Duodenal mucosa (tissue), 2 donors: ENCODE measurements around the gene CCDC87.
A peak's percentile ranks its signal among the peaks of the same experiment; 100 is the strongest.
"Not testable (repeated sequence)": the region's sequence is repeated elsewhere in the genome, so short reads cannot be mapped to it uniquely, and the experiment has no call there.

ENCODE experiments used
- H3K27ac ChIP-seq: one replicate; pipeline ENCODE4 v1.7.0; 2013; ENCODE audit warnings: low read depth, low read length
- H3K27me3 ChIP-seq, 2 donors: one replicate each; pipeline ENCODE4 v1.7.0; 2013; ENCODE audit warnings: low read length in 2 of 2, control low read depth in 1 of 2; ENCODE audit not compliant: insufficient read depth in 2 of 2, control insufficient read depth in 1 of 2
- H3K36me3 ChIP-seq, 2 donors: one replicate each; pipeline ENCODE4 v1.7.0; 2013; ENCODE audit warnings: low read length in 2 of 2, control low read depth in 1 of 2; ENCODE audit not compliant: insufficient read depth in 2 of 2, control insufficient read depth in 1 of 2
- H3K4me1 ChIP-seq, 2 donors: one replicate each; pipeline ENCODE4 v1.7.0; 2013; ENCODE audit warnings: low read length in 2 of 2, control low read depth in 1 of 2; ENCODE audit not compliant: insufficient read depth in 2 of 2, control insufficient read depth in 1 of 2
- H3K4me3 ChIP-seq, 2 donors: one replicate each; pipeline ENCODE4 v1.7.0; 2013; ENCODE audit warnings: low read length in 2 of 2, low read depth in 1 of 2
- H3K9ac ChIP-seq, 2 donors: one replicate each; pipeline ENCODE4 v1.7.0; 2013; ENCODE audit warnings: low read length in 2 of 2, low read depth in 1 of 2
- H3K9me3 ChIP-seq, 2 donors: one replicate each; pipeline ENCODE4 v1.7.0; 2013; ENCODE audit warnings: low read length in 2 of 2, control low read depth in 1 of 2; ENCODE audit not compliant: control insufficient read depth in 1 of 2

Gene CCDC87

DNA sequence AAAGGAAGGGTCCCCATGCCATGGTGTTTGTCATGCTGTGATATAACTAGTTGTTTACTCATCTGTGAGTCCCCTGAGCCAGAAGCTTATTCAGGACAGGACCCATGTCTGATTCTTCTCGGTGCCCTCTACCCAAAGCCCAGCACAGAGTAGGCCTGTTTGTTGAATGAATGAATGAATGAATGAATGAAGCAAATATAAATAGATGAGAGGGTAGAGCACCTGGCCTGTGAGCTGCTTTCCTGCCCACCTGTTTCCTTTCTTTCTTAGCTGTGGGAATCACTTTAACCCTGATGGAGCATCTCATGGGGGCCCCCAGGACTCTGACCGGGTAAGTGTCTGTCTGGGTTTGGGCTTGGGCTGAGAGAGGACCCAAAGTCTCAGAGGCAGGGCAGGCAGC, 7.4 kb upstream of the CCDC87 start:
- H3K27ac ChIP-seq: no peak overlapping the region
- no peak overlapping the region for H3K9ac ChIP-seq
- no peaks in the 10 kb centered on the region for H3K9me3 ChIP-seq
- H3K36me3 ChIP-seq: peaks cover 6 to 28% of the 10 kb centered on the region in 2 donors
- H3K4me1 ChIP-seq: peaks cover 9 to 14% of the 10 kb centered on the region in 2 donors
- no peaks in the 10 kb centered on the region for H3K27me3 ChIP-seq
- no peak overlapping the region for H3K4me3 ChIP-seq

DNA sequence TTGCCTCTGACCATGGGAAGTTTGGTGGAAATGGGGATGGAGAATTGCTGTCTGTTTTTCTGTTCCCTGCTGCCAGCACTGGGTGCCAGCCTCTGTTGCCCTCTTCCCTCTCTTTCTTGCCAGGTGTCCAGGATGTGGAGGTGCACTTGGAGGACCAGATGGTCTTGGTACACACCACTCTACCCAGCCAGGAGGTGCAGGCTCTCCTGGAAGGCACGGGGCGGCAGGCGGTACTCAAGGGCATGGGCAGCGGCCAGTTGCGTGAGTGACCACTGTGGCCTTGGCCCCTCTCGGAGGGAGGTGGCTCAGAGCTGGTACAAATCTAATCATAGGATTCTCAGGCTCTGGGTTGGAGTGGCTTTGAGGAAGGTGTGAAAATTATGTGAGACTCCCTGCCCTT, 6.1 kb upstream of the CCDC87 start:
- H3K9me3 ChIP-seq: no peaks in the 10 kb centered on the region
- H3K4me1 ChIP-seq: peaks cover 16 to 21% of the 10 kb centered on the region in 2 donors
- peaks cover 3 to 25% of the 10 kb centered on the region in 2 donors for H3K36me3 ChIP-seq
- H3K4me3 ChIP-seq: no peak overlapping the region
- no peaks in the 10 kb centered on the region for H3K27me3 ChIP-seq
- H3K27ac ChIP-seq: no peak overlapping the region
- H3K9ac ChIP-seq: no peak overlapping the region

DNA sequence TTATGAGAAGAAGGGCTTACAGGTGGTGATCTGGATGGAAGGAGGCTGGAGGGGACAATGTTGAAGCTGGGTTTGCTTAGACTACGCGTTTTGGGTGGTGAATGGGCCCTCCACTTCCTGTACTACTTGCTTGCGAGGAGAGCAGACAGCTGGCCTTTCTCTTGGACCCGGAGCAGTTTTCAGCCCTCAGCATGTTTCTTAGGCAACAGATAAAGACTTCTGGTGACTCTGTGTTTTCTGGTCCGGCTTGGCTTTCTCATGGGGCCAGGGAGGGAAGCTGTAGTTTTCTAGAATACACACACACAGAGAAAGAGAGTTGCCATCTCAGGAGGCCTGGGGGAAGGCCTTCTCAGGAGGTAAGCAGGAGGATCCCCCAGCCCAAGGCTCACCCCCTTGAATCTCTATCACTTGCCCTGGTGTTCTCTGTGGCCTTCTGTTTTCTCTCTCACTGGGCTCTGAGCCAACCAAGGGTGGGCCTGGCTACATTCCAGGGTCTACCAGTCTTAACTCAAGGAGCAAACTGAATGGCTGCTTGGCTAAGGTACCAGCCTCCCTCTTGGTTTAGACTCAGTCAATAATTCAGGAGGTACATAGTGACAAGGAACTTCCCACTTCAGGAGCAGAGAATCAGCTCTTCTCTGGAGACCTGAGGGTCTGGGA, 2.5 kb upstream of the CCDC87 start:
- peaks cover 29 to 38% of the 10 kb centered on the region in 2 donors for H3K4me1 ChIP-seq
- no peaks in the 10 kb centered on the region for H3K9me3 ChIP-seq
- H3K27me3 ChIP-seq: no peaks in the 10 kb centered on the region
- peaks cover 3 to 13% of the 10 kb centered on the region in 2 donors for H3K36me3 ChIP-seq
- no peak overlapping the region for H3K27ac ChIP-seq
- H3K4me3 ChIP-seq: no peak overlapping the region
- H3K9ac ChIP-seq: no peak overlapping the region

DNA sequence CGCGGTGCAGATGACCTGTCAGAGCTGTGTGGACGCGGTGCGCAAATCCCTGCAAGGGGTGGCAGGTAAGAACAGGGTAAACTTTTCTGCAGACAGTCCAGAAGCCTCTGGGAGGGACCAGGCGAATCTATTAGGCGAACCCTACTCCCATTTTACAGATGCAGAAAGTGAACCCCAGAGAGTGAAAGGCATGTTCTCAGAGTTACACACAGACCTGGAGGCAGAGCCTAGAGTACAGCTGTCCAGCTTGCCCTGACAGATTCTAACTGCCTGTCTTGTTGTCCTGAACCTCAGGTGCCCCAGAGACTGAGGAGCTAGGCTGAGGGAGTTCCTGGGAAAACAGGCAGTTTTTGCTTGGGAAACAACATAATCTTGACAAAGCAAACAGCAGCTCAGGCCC, 787 bp upstream of the CCDC87 start:
- Histone ChIP-seq H3K36me3 (no peaks in the 10 kb centered on the region), H3K4me3 (peak overlapping the region; percentile 88 to 93), H3K27me3 (no peaks in the 10 kb centered on the region), H3K4me1 (peaks cover 29 to 38% of the 10 kb centered on the region in 2 donors), H3K9me3 (no peaks in the 10 kb centered on the region), H3K27ac (no peak overlapping the region), H3K9ac (peak overlapping the region; percentile 73 to 99)

DNA sequence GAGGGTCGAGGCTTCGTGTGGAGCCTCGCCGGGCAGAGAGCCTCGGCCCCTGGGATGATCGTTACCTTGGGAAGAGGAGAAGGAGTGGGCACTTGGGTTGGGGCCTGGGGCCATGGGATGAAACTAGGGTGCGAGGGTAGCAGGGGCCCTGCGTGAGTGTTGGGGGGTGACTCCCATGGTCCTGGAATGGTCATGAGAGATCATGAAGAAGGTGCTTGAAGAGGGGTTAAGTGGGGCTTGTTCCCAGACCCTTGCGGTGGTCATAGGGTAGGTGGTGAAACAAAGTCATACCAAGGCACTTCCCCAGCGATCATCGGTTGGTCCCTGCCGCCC, 406 bp upstream of the CCDC87 start:
- H3K27ac ChIP-seq: peak overlapping the region; percentile 59
- H3K36me3 ChIP-seq: no peaks in the 10 kb centered on the region
- H3K9me3 ChIP-seq: no peaks in the 10 kb centered on the region
- peak overlapping the region; percentile 73 to 99 for H3K9ac ChIP-seq
- H3K27me3 ChIP-seq: no peaks in the 10 kb centered on the region
- H3K4me1 ChIP-seq: peaks cover 29 to 38% of the 10 kb centered on the region in 2 donors
- H3K4me3 ChIP-seq: peak overlapping the region; percentile 88 to 93

DNA sequence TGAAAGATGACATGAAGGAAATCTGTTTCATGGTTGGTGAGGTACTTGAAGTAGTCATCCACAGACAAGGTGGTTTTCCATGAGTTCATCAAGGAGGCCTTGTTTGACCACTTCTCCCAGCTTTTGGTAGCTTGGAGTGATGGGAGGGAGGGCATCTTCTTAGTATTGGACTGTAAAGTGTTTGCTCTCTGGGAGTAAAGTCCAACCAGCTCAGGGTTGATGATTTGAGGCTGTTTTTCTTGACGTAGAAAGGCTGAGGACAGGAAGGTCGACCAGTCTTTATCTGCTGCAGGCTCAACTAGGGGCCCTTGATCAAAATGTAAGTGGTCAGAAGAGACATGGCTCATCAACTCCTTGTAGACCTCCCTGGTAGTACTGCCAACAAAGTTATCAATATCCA, 1.7 kb downstream of the CCDC87 start:
- no peak overlapping the region for H3K27ac ChIP-seq
- no peak overlapping the region for H3K9ac ChIP-seq
- no peaks in the 10 kb centered on the region for H3K27me3 ChIP-seq

DNA sequence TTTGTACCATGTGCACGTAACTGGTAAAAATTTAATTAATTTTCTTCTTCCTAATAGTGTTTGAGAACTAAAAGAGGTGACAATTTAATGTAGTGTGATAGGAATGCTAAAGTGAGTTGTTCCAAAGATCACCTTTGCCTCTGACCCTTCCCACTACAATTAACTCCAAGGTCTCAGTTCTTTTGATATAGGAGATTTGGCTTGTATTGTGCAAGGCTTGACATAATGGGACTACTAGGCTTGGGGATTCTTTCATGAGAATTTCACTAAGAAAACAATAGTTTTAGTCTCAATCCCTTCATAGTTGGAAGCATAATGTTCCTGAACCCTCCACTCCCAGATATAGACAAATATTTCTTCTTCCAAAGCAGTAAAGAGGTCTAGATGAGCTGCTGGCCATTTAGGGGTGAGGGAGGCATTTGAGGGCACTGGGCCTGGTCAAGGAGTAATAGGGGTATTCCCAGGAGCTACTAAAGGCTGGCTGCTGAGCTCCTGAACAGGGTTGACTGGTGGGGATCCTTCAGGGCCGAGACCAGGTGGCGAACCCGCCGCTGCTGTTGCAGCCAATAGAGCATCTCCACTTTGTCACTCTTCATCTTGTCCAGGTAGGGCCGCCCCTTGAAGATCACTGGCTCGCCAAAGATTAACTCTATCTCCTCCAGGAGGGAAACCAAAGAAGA, 2.7 kb downstream of the CCDC87 start:
- H3K9ac ChIP-seq: no peak overlapping the region
- H3K4me1 ChIP-seq: peaks cover 18 to 23% of the 10 kb centered on the region in 2 donors
- no peak overlapping the region for H3K4me3 ChIP-seq
- no peaks in the 10 kb centered on the region for H3K36me3 ChIP-seq
- H3K27ac ChIP-seq: no peak overlapping the region
- H3K9me3 ChIP-seq: no peaks in the 10 kb centered on the region
- no peaks in the 10 kb centered on the region for H3K27me3 ChIP-seq

More for the DNA sequence above, 1.7 kb downstream of the CCDC87 start:
- no peak overlapping the region for H3K4me3 ChIP-seq
- no peaks in the 10 kb centered on the region for H3K9me3 ChIP-seq
- H3K4me1 ChIP-seq: peaks cover 26 to 33% of the 10 kb centered on the region in 2 donors
- H3K36me3 ChIP-seq: no peaks in the 10 kb centered on the region

DNA sequence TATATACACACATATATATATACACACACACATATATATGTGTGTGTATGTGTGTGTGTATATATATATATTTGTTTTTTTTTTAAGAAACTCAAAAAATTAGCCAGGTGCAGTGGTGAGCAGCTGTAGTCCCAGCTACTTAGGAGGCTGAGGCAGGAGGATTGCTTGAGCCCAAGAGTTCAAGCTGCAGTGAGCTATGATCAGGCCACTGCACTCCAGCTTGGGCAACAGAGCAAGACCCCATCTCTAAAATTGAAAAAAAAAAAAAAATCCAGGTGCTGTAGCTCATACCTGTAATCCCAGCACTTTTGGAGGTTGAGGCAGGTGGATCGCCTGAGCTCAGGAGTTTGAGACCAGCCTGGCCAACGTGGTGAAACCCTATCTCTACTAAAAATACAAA, 3.5 kb downstream of the CCDC87 start:
- peaks cover 12 to 17% of the 10 kb centered on the region in 2 donors for H3K4me1 ChIP-seq
- H3K9ac ChIP-seq, H3K4me3 ChIP-seq, H3K27ac ChIP-seq, H3K36me3 ChIP-seq, H3K9me3 ChIP-seq, H3K27me3 ChIP-seq: not testable (repeated sequence)

DNA sequence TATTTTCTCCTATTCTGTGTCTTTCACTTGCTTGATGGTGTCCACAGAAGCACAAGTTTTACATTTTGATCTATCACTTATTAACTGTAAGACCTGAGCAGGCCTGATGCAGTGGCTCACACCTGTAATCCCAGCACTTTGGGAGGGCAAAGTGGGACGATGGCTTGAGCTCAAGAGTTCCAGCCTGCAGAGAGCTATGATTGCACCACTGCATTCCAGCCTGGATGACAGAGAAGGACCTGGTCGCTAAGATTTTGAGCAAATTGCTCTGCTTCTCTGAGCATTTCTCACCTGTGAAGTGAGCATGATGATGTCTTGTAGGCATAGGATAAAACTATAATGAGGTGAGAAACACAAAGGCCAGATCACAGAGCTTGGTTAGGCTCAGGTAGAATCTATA, 6.7 kb downstream of the CCDC87 start:
- no peak overlapping the region for H3K4me3 ChIP-seq
- H3K27me3 ChIP-seq: no peaks in the 10 kb centered on the region
- H3K36me3 ChIP-seq: no peaks in the 10 kb centered on the region
- H3K27ac ChIP-seq: no peak overlapping the region
- H3K9ac ChIP-seq: no peak overlapping the region
- no peaks in the 10 kb centered on the region for H3K4me1 ChIP-seq
- peaks cover 0 to 8% of the 10 kb centered on the region in 2 donors for H3K9me3 ChIP-seq

DNA sequence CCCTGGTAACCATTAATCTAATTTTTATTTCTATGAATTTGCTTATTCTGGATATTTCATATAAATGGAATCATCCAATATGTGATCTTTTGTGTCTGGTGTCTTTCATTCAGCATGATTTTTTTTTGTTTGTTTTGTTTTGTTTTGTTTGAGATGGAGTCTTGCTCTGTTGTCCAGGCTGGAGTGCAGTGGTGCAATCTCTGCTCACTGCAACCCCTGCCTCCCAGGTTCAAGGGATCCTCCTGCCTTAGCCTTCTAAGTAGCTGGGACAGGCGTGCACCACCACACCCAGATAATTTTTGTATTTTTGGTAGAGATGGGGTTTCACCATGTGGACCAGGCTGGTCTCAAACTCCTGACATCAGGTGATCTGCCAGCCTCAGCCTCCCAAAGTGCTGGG, 7.4 kb downstream of the CCDC87 start:
- not testable (repeated sequence) for H3K9me3 ChIP-seq, H3K4me3 ChIP-seq, H3K9ac ChIP-seq, H3K27ac ChIP-seq, H3K36me3 ChIP-seq, H3K27me3 ChIP-seq, H3K4me1 ChIP-seq
